Osteoblast (primary cell): ENCODE measurements around the gene HDAC10. TPM values are rescaled to one million over a fixed set of nuclear protein-coding genes. Genes with fewer than 3 reads are reported as not detected.

Experiments used
- DNase-seq: peaks from one replicate; pipeline ENCODE4 v3.0.0; 2011; ENCODE audit warnings: low spot score, mixed read lengths; ENCODE audit not compliant: insufficient read length; ENCODE audit errors: missing footprints
- H2AFZ ChIP-seq: 2 replicates; pipeline ENCODE4 v1.6.0; 2011; ENCODE audit warnings: mild to moderate bottlenecking, low read length
- H3K27ac ChIP-seq: 2 replicates; pipeline ENCODE4 v1.5.1; 2011; ENCODE audit warnings: mild to moderate bottlenecking, low read depth, low read length, moderate library complexity
- H3K27me3 ChIP-seq: 2 replicates; pipeline ENCODE4 v1.6.0; 2012; ENCODE audit warnings: mild to moderate bottlenecking, control low read depth, inconsistent platforms, low read length, moderate library complexity; ENCODE audit not compliant: insufficient read depth
- H3K36me3 ChIP-seq: 2 replicates; pipeline ENCODE4 v1.5.1; 2011; ENCODE audit warnings: mild to moderate bottlenecking, low read length, control low read depth, moderate library complexity; ENCODE audit not compliant: insufficient read depth
- H3K4me1 ChIP-seq: 2 replicates; pipeline ENCODE4 v1.5.1; 2011; ENCODE audit warnings: mild to moderate bottlenecking, low read length, control low read depth, moderate library complexity; ENCODE audit not compliant: insufficient read depth
- H3K4me2 ChIP-seq: 2 replicates; pipeline ENCODE4 v1.6.0; 2011; ENCODE audit warnings: mild to moderate bottlenecking, low read length; ENCODE audit not compliant: insufficient read depth
- H3K4me3 ChIP-seq: fragments of 200-600 bp; sonication (generic); 3 replicates; pipeline ENCODE4 v1.5.1; 2012; ENCODE audit warnings: mild to moderate bottlenecking, low read length, inconsistent platforms; ENCODE audit not compliant: insufficient read depth
- H3K79me2 ChIP-seq: 2 replicates; pipeline ENCODE4 v1.6.0; 2012; ENCODE audit warnings: mild to moderate bottlenecking, low read length, control low read depth, inconsistent platforms; ENCODE audit not compliant: insufficient read depth
- H3K9me3 ChIP-seq: 2 replicates; pipeline ENCODE4 v1.5.1; 2011; ENCODE audit warnings: low read depth, low read length, control low read depth
- H4K20me1 ChIP-seq: 2 replicates; pipeline ENCODE4 v1.6.0; 2012; ENCODE audit warnings: mild to moderate bottlenecking, low read length, control low read depth; ENCODE audit not compliant: insufficient read depth
- total RNA-seq: library from RNA; depleted of rRNA; stranded (reverse); fragments of >200 nt; gene quantifications from 2 replicates; pipeline ENCODE4 v1.2.3, GENCODE V29; 2012
- TF ChIP-seq, protein P1 (sequence below): IDR thresholded peaks from 2 replicates; pipeline ENCODE4 v1.5.1; 2011; ENCODE audit warnings: mild to moderate bottlenecking, low read depth, low read length, moderate library complexity; ENCODE audit errors: extremely low read depth

HDAC10 gene
- total RNA-seq, 1 donor = 19.2 TPM

DNA sequence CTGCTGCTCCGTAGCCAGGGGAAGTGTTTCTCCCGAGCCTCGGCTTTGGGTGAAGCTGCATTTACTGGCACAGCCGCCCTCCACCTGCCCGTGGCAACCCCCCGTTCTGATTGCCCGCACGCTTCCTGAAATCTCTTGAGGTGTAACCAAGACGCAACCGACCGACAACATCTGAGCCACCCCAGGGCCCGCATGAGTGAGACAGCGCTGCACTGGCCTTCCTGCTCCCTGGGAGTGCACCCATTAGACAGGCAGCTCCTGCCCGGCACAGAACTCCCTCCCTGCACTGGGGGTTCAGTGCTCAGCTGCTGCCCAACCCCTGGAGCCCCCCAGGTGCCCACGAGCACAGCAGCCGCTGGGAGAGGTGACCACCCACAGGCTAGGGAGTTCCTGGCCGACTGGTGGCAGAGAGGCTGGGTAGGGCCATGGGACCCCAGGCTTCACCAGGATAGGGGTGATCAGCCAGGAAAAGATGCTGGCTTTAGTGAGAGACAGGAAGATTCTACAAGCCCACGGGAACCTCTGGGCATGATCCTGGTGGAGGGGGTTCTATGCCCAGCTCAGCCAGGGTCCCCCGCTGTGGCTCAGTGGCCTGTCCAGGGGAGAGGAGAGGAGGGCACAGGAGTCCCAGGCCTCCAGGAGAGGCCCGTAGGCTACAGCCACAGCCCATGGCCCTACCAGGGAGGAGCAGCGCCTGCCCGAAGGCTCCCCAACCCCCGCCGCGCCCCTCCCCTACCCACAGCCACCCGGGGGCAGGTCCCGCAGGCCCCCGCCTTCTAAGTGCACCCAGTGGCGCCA, 41.8 kb upstream of the HDAC10 start:
- H3K27me3 ChIP-seq = no peaks in the 10 kb centered on the region
- peaks cover 28% of the 10 kb centered on the region for H3K4me1 ChIP-seq
- H4K20me1 ChIP-seq = peaks cover 73% of the 10 kb centered on the region
- H3K4me3 ChIP-seq = peak overlapping the region; percentile 56
- peaks cover 42% of the 10 kb centered on the region for H3K36me3 ChIP-seq
- H3K79me2 ChIP-seq = peaks cover 97% of the 10 kb centered on the region
- peak overlapping the region; percentile 64 for H3K4me2 ChIP-seq
- TF ChIP-seq, protein P1, sequence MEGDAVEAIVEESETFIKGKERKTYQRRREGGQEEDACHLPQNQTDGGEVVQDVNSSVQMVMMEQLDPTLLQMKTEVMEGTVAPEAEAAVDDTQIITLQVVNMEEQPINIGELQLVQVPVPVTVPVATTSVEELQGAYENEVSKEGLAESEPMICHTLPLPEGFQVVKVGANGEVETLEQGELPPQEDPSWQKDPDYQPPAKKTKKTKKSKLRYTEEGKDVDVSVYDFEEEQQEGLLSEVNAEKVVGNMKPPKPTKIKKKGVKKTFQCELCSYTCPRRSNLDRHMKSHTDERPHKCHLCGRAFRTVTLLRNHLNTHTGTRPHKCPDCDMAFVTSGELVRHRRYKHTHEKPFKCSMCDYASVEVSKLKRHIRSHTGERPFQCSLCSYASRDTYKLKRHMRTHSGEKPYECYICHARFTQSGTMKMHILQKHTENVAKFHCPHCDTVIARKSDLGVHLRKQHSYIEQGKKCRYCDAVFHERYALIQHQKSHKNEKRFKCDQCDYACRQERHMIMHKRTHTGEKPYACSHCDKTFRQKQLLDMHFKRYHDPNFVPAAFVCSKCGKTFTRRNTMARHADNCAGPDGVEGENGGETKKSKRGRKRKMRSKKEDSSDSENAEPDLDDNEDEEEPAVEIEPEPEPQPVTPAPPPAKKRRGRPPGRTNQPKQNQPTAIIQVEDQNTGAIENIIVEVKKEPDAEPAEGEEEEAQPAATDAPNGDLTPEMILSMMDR = no peak
- H3K27ac ChIP-seq = peak overlapping the region; percentile 71
- H2AFZ ChIP-seq = no peak overlapping the region
- no peaks in the 10 kb centered on the region for H3K9me3 ChIP-seq
- DNase-seq = peak; percentile 95

DNA sequence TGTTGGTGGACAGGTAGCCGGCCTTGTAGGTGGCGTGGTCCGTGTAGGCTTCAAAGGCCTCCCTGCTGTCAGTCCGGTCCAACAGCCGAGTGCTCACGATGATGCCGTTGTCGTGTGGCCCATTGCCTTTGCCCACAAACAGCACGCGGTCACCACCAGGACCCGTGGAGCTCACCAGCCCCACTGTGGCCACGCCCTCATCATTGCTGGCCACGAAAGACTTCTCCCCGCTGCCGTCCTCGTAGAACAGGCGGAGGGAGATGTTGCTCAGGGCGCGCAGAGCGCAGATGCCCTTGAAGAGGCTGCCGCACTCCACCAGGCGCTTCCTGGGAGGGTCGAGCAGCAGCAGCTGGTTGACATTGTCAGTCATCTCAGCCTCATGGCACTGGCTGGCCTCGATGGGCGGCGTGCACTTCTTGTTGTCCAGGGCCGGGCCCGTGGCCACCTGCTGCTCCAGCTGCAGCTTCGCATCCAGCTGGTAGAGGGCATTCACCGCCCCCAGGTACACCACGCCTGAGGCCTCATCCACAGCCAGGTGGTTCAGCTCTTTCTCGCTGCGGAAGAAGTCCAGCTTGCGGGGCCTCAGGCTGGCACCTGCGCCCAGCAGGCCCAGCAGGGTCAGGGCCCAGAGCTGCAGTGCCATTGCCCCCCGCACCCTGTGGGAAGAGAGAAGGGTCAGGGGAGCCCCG, 39.0 kb upstream of the HDAC10 start:
- no peak overlapping the region for H2AFZ ChIP-seq
- peaks cover 57% of the 10 kb centered on the region for H3K36me3 ChIP-seq
- H3K27me3 ChIP-seq = no peaks in the 10 kb centered on the region
- H3K4me1 ChIP-seq = peaks cover 23% of the 10 kb centered on the region
- no peak for DNase-seq
- TF ChIP-seq, protein P1 = no peak
- H4K20me1 ChIP-seq = peaks cover 73% of the 10 kb centered on the region
- no peak overlapping the region for H3K27ac ChIP-seq
- no peak overlapping the region for H3K4me2 ChIP-seq
- no peaks in the 10 kb centered on the region for H3K9me3 ChIP-seq
- H3K79me2 ChIP-seq = peaks cover 93% of the 10 kb centered on the region
- H3K4me3 ChIP-seq = no peak overlapping the region

DNA sequence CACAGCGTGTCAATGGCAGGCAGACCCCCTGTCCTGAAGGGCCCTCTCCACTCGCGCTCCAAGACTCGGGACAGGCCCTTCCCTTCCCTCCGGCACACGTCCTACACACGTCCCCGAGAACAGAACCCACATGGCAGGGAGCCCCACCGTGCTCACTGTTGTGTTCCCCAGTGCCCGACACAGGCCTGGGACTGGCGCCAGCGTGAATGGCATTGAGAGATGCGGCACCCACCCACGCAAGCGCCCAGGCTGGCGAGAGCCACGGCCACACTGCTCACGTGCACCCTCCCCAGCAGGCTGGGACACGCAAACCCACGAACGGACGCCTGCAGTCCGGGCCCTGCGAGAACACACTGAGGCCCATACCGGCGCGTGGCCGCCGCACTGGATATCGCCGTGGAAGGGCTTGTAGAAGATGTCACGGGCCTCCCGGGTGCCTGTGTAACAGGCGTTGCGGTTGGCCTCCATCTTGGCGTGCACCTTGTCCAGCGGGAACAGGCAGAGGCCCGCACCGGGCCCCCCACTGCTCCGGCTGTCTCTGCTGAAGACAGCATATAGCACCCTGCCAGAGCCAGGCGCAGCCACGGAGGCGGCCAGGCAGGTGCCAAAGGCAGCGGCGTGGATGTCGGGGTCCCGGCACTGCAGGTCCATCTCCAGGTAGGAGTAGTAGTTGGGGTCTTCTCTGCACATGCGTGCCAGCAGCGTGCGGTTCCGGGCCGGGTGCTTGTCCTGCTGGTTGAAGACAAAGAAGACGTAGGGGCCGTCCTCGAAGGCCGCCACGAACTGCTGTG, 38.3 kb upstream of the HDAC10 start:
- Histone ChIP-seq H3K36me3 (peaks cover 58% of the 10 kb centered on the region), H3K27me3 (no peaks in the 10 kb centered on the region), H3K27ac (no peak overlapping the region), H3K79me2 (peaks cover 92% of the 10 kb centered on the region), H3K4me2 (no peak overlapping the region), H3K9me3 (no peaks in the 10 kb centered on the region), H4K20me1 (peaks cover 74% of the 10 kb centered on the region), H2AFZ (no peak overlapping the region), H3K4me3 (no peak overlapping the region), H3K4me1 (peaks cover 20% of the 10 kb centered on the region)
- TF ChIP-seq, protein P1 = no peak
- DNase-seq = no peak
